GM19239 (cell line): ENCODE measurements around the gene MIF4GD.
A peak's percentile ranks its signal among the peaks of the same experiment; 100 is the strongest.
"Not testable (repeated sequence)": the region's sequence is repeated elsewhere in the genome, so short reads cannot be mapped to it uniquely, and the experiment has no call there.

Experiments used
- DNase-seq: peaks from one replicate; pipeline ENCODE4 v3.0.0; 2011; ENCODE audit warnings: low spot score; ENCODE audit not compliant: insufficient read length
- FAIRE-seq: peaks from 2 replicates; lab custom pipeline; 2011; peaks lifted over from hg19 to GRCh38; lab: Jason Lieb, UNC

MIF4GD gene

GRCh38 chr17:75270966-75271232 lies at the start of gene MIF4GD:
Gene MIF4GD, minus strand, starts transcription at chr17:75271231. Its CDS starts 1,036 bp downstream, at chr17:75270195.
- no peak for FAIRE-seq
- no peak for DNase-seq

- FAIRE-seq = peak; percentile 89
- DNase-seq = peak; percentile 49
These were observed 49.1 kb upstream of the MIF4GD start for GRCh38 chr17:75319904-75320691.

- FAIRE-seq (no peak), DNase-seq (no peak)
These were observed 47.7 kb upstream of the MIF4GD start for GRCh38 chr17:75318615-75319222.

GRCh38 chr17:75318211-75318610 lies 47.2 kb upstream of the MIF4GD start:
- FAIRE-seq (no peak), DNase-seq (no peak)

- FAIRE-seq (no peak), DNase-seq (no peak)
These were observed 46.6 kb upstream of the MIF4GD start for GRCh38 chr17:75317671-75318070.

- peak; percentile 81 for FAIRE-seq
- DNase-seq = no peak
These were observed 45.2 kb upstream of the MIF4GD start for GRCh38 chr17:75316253-75316652.

- no peak for FAIRE-seq
- DNase-seq = no peak
These were observed 44.7 kb upstream of the MIF4GD start for GRCh38 chr17:75315541-75316243.

GRCh38 chr17:75313941-75314551 lies 43.0 kb upstream of the MIF4GD start:
- FAIRE-seq (peak; percentile 89), DNase-seq (no peak)

- DNase-seq (no peak), FAIRE-seq (no peak)
These were observed 38.0 kb upstream of the MIF4GD start for GRCh38 chr17:75308732-75309629.

GRCh38 chr17:75307957-75308731 lies 37.1 kb upstream of the MIF4GD start:
- DNase-seq = no peak
- no peak for FAIRE-seq

GRCh38 chr17:75301502-75302206 lies 30.6 kb upstream of the MIF4GD start:
- DNase-seq = no peak
- no peak for FAIRE-seq

GRCh38 chr17:75301049-75301448 lies 30.0 kb upstream of the MIF4GD start:
- no peak for DNase-seq
- no peak for FAIRE-seq

- DNase-seq = no peak
- FAIRE-seq = no peak
These were observed 29.2 kb upstream of the MIF4GD start for GRCh38 chr17:75300280-75300679.

- DNase-seq (peak; percentile 49), FAIRE-seq (peak; percentile 95)
These were observed 24.4 kb upstream of the MIF4GD start for GRCh38 chr17:75295201-75296158.

GRCh38 chr17:75292810-75293448 lies 21.9 kb upstream of the MIF4GD start:
- not testable (repeated sequence) for DNase-seq, FAIRE-seq

- DNase-seq (no peak), FAIRE-seq (peak; percentile 52)
These were observed 18.9 kb upstream of the MIF4GD start for GRCh38 chr17:75289832-75290337.
